ENCODE results near the gene ZNF423. TPM values are rescaled to one million over a fixed set of nuclear protein-coding genes. Genes with fewer than 3 reads are reported as not detected.

ZNF423 gene
- total and polyA plus RNA-seq, 12 donors: 1.7 to 10.6 (median 5.5) TPM

- WGBS, 4 donors: 89 to 100% (median 95%) methylated on average over 1 of the region's 1 CpG
- H3K36me3 ChIP-seq (replicated peaks in 1 of 2): no peaks in the 10 kb centered on the region
- H3K9me3 ChIP-seq (replicated peaks in 1 of 3): peaks cover 0 to 5% (median 0%) of the 10 kb centered on the region in 3 donors
- intact Hi-C loops (cut with DNase I): no loop called here
- H3K27ac ChIP-seq: peak overlapping the region in 1 of 5 donors; percentile 66
- no peaks in the 10 kb centered on the region for H3K27me3 ChIP-seq
- no peak overlapping the region for H3K4me3 ChIP-seq
- H3K4me1 ChIP-seq (replicated peaks in 1 of 2): peaks cover 0 to 7% of the 10 kb centered on the region in 2 donors
- TF ChIP-seq POLR2A (IDR thresholded peaks at IDR 0.05): no peak
- no peak for TF ChIP-seq CTCF (IDR thresholded peaks at IDR 0.05)
- peak in 2 of 7 donors; percentile 25 to 33 for DNase-seq
Observed at GRCh38 chr16:49650603-49651002, 205.3 kb downstream of the ZNF423 start.

GRCh38 chr16:49649013-49649765 lies 206.7 kb downstream of the ZNF423 start:
- H3K4me1 ChIP-seq (replicated peaks in 1 of 2): peaks cover 0 to 7% of the 10 kb centered on the region in 2 donors
- no peaks in the 10 kb centered on the region for H3K27me3 ChIP-seq
- H3K4me3 ChIP-seq: no peak overlapping the region
- no peaks in the 10 kb centered on the region for H3K36me3 ChIP-seq (replicated peaks in 1 of 2)
- no peak for TF ChIP-seq POLR2A (IDR thresholded peaks at IDR 0.05)
- TF ChIP-seq CTCF (IDR thresholded peaks at IDR 0.05): no peak
- intact Hi-C loops (cut with DNase I): no loop called here
- 68 to 86% (median 75%) methylated on average over 5 of the region's 5 CpGs for WGBS, 4 donors
- peak overlapping the region in 1 of 5 donors; percentile 4 for H3K27ac ChIP-seq
- peak in 1 of 7 donors; percentile 34 for DNase-seq
- H3K9me3 ChIP-seq (replicated peaks in 1 of 3): peaks cover 0 to 5% (median 0%) of the 10 kb centered on the region in 3 donors

GRCh38 chr16:49647673-49648072 lies 208.2 kb downstream of the ZNF423 start:
- H3K27me3 ChIP-seq: no peaks in the 10 kb centered on the region
- H3K4me1 ChIP-seq (replicated peaks in 1 of 2): peaks cover 0 to 12% of the 10 kb centered on the region in 2 donors
- no peaks in the 10 kb centered on the region for H3K36me3 ChIP-seq (replicated peaks in 1 of 2)
- no peak overlapping the region for H3K27ac ChIP-seq
- TF ChIP-seq POLR2A (IDR thresholded peaks at IDR 0.05) (no peak), CTCF (IDR thresholded peaks at IDR 0.05) (no peak)
- H3K4me3 ChIP-seq: no peak overlapping the region
- intact Hi-C loops (cut with DNase I): no loop called here
- no peak for DNase-seq
- 65 to 96% (median 77%) methylated on average over 2 of the region's 2 CpGs for WGBS, 4 donors
- peaks cover 0 to 5% (median 0%) of the 10 kb centered on the region in 3 donors for H3K9me3 ChIP-seq (replicated peaks in 1 of 3)

- intact Hi-C loops (cut with DNase I): no loop called here
- no peak overlapping the region for H3K4me3 ChIP-seq
- H3K9me3 ChIP-seq (replicated peaks in 1 of 3): peaks cover 0 to 5% (median 0%) of the 10 kb centered on the region in 3 donors
- no peak overlapping the region for H3K27ac ChIP-seq
- WGBS, 4 donors: 92 to 100% (median 100%) methylated on average over 1 of the region's 1 CpG
- H3K4me1 ChIP-seq (replicated peaks in 1 of 2): peaks cover 0 to 13% of the 10 kb centered on the region in 2 donors
- TF ChIP-seq POLR2A (IDR thresholded peaks at IDR 0.05) (no peak), CTCF (IDR thresholded peaks at IDR 0.05) (no peak)
- no peak for DNase-seq
- H3K27me3 ChIP-seq: no peaks in the 10 kb centered on the region
- H3K36me3 ChIP-seq (replicated peaks in 1 of 2): no peaks in the 10 kb centered on the region
Observed at GRCh38 chr16:49645263-49645662, 210.6 kb downstream of the ZNF423 start.
